T47D (cell line): ENCODE data around the gene MED26.
"Not testable (repeated sequence)": the region's sequence is repeated elsewhere in the genome, so short reads cannot be mapped to it uniquely, and the experiment has no call there.

Source experiments
- DNase-seq, 2 experiments: peaks; one replicate each; pipeline versions ENCODE4 v3.0.0 to v3.0.0-alpha.2; 2011 to 2012; ENCODE audit warnings: low read depth in 1 of 2, low spot score in 1 of 2
- JUND ChIP-seq: IDR thresholded peaks from 2 replicates; pipeline ENCODE4 v1.6.1; 2012; ENCODE audit warnings: low read depth
- in situ Hi-C: cut with HindIII; loops from 2 replicates; pipeline ENCODE4 v1.10.0; 2016; ENCODE audit warnings: low sequenced_read_pairs, low pct_unique_long_range_greater_than_20kb

MED26 gene, protein sequence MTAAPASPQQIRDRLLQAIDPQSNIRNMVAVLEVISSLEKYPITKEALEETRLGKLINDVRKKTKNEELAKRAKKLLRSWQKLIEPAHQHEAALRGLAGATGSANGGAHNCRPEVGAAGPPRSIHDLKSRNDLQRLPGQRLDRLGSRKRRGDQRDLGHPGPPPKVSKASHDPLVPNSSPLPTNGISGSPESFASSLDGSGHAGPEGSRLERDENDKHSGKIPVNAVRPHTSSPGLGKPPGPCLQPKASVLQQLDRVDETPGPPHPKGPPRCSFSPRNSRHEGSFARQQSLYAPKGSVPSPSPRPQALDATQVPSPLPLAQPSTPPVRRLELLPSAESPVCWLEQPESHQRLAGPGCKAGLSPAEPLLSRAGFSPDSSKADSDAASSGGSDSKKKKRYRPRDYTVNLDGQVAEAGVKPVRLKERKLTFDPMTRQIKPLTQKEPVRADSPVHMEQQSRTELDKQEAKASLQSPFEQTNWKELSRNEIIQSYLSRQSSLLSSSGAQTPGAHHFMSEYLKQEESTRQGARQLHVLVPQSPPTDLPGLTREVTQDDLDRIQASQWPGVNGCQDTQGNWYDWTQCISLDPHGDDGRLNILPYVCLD

DNA sequence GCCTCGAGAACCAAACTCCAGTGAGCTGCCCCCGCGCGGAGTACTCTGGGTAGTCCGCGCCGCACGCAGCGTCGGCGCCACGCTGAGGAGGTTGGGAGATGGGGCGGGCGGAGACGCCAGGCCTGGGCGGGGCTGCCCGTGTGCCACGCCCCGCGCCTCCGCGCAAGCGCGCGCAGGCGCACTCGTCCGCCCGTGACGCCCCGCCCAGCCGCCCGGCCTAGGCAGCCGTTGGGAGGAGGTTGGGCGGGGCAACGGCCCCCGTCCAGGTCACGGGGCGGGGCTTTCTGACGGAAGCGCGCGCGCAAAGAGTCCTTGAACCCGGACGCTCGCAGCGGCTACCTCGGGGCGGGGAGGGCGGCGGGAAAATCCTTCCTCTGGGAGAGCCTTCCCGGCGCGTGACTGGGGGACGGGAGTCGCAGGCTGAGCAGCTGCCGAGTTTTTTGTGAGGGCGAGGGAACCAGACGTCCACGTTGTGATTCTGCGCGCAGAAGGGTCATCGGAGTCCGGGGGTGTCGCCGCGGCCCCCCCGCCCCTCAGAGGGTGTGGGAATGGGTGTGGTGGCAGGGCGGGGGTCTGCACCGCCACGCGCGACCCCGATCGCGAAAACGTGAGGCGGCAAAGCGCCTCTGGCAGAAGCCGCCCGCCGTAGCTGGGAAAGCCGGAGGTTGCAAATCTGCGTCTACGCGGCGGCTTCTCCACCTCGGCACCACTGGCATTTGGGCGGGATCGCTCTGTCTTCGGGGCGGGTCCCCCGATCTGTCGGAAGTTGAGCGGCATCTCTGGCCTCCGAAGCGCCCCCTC is at the start of gene MED26:
TSS of gene MED26 (minus strand) at position 22 of the 801 bp plus-strand sequence. CDS start 261 bp downstream, outside the sequence.
- TF ChIP-seq JUND, result no peak
- in situ Hi-C loops, result no loop called here

DNA sequence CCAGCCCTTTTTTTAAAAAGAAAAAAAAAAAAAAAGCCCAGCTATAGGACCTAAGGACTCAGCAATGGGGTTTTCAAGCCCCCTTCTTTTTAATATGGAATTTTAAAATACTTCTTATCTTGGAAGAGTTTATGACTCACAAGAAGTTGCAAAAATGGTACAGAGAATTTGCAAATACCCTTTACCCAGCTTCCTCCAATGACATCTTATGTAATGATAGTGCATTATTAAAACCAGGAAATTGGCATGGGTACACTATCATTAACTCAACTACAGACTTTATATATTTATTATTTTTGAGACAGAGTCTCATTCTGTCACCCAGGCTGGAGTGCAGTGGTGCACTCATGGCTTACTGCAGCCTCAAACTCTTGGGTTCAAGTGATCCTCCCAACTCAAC is 49.1 kb upstream of the MED26 start:
- TF ChIP-seq JUND, result no peak
- no peak for DNase-seq
- in situ Hi-C loops, result no loop called here

More for the DNA sequence above, at the start of gene MED26:
- peak; percentile 82 to 95 for DNase-seq

- no peak for TF ChIP-seq JUND
- in situ Hi-C loops, result no loop called here
- DNase-seq, result no peak
These were observed 48.2 kb upstream of the MED26 start for GRCh38 chr19:16676101-16676798.

DNA sequence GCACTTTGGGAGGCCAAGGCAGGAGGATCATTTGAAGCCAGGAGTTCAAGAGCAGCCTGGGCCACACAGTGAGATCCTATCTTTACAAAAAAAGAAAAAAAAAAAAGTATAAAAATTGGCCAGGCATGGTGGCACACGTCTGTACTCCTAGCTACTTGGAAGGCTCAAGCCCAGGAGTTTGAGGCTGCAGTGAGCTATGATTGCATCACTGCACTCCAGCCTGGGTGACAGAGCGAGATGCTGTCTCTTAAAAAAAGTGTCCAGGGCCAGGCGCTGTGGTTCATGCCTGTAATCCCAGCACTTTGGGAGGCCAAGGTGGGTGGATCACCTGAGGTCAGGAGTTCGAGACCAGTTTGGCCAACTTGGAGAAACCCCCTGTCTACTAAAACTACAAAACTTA is 45.8 kb upstream of the MED26 start:
- DNase-seq, in situ Hi-C loops: not testable (repeated sequence)

- no peak for TF ChIP-seq JUND
- DNase-seq, result no peak
- in situ Hi-C loops, result no loop called here
These were observed 45.2 kb upstream of the MED26 start for GRCh38 chr19:16673231-16673630.

DNA sequence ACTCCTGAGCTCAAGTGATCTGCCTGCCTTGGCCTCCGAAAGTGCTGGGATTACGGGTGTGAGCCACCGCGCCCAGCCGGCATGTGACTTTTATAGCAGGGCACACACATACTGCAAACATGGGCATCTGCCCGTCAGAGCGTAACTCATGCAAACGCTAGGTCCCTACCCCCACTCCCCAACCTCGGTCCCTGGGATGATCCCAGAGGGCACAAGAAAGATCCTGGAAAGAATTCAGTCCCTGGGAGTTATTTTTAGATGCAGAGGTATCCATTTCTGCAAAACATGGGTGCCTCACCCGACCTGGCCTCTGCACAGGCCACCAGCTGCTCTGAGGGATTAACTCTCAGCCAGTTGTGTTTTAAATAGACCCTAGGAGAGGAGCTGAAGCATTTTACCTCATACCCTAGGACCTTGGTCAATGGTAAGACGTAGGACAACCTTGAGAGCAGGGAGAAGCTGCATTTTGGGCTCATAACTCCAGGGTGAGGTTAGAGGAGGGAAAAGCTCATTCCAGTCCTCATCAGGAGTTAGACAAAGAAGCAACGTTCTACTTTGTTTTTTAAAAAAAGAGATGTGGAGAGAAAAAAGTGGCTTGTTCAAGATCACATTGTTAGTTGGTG is 43.8 kb upstream of the MED26 start:
- no peak for DNase-seq
- no peak for TF ChIP-seq JUND
- in situ Hi-C loops, result no loop called here

DNA sequence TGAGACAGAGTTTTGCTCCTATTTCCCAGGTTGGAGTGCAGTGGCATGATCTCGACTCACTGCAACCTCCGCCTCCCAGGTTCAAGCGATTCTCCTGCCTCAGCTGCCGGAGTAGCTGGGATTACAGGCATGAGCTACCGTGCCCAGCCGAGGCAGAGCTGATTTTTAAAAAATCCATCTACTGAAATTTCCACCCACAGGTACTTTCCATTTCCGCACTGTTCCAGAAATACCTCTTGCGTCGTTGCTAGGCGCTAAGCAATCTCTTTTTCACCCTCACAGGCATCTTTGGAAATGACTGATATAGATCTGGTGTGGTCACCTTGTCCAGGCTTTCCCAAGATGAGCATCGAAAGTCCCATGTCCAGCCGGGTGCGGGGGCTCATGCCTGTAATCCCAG is 42.3 kb upstream of the MED26 start:
- no peak for DNase-seq
- TF ChIP-seq JUND, result no peak
- in situ Hi-C loops, result no loop called here

DNA sequence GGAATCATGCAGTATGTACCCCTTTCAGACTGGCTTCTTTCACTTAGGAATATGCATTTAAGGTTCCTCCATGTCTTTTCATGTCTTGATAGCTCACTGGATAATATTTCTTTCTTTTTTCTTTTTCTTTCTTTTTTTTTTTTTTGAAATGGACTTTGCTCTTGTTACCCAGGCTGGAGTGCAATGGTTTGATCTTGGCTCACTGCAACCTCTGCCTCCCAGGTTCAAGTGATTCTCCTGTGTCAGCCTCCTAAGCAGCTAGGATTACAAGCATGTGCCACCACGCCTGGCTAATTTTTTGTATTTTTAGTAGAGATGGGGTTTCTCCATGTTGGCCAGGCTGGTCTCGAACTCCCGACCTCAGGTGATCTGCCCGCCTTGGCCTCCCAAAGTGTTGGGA is 40.7 kb upstream of the MED26 start:
- DNase-seq, in situ Hi-C loops: not testable (repeated sequence)

GRCh38 chr19:16668176-16668575 is 40.2 kb upstream of the MED26 start:
- no peak for TF ChIP-seq JUND
- in situ Hi-C loops, result no loop called here

GRCh38 chr19:16661480-16662034 is 33.6 kb upstream of the MED26 start:
- in situ Hi-C loops, result no loop called here
- no peak for TF ChIP-seq JUND

More at GRCh38 chr19:16668176-16668575, 40.2 kb upstream of the MED26 start:
- DNase-seq, result no peak

GRCh38 chr19:16660763-16661479 is 32.9 kb upstream of the MED26 start, which contains the start of gene TMEM38A:
Gene TMEM38A, plus strand, starts transcription at chr19:16661139. Its CDS starts 79 bp downstream, at chr19:16661218.
- in situ Hi-C loops, result no loop called here
- peak; percentile 50 to 57 for DNase-seq
- TF ChIP-seq JUND, result no peak

More at GRCh38 chr19:16661480-16662034, 33.6 kb upstream of the MED26 start:
- no peak for DNase-seq
